HuH-7 (cell line): ENCODE data around the gene CHCHD4.
"Not testable (repeated sequence)": the region's sequence is repeated elsewhere in the genome, so short reads cannot be mapped to it uniquely, and the experiment has no call there.

Experiments
- DNase-seq: peaks from one replicate; pipeline ENCODE4 v3.0.0; 2011; ENCODE audit warnings: low spot score

Gene CHCHD4

GRCh38 chr3:14134291-14134690, 9.6 kb upstream of the CHCHD4 start:
- DNase-seq = no peak

GRCh38 chr3:14133876-14134275, 9.2 kb upstream of the CHCHD4 start:
- DNase-seq = no peak

GRCh38 chr3:14133188-14133800, 8.6 kb upstream of the CHCHD4 start:
- DNase-seq = no peak

GRCh38 chr3:14132689-14133088, 8.0 kb upstream of the CHCHD4 start:
- no peak for DNase-seq

GRCh38 chr3:14132120-14132519, 7.5 kb upstream of the CHCHD4 start:
- DNase-seq = no peak

- no peak for DNase-seq
These were observed 6.5 kb upstream of the CHCHD4 start for GRCh38 chr3:14131134-14131533.

GRCh38 chr3:14130707-14131106, 6.0 kb upstream of the CHCHD4 start:
- DNase-seq = no peak

GRCh38 chr3:14130230-14130629, 5.6 kb upstream of the CHCHD4 start:
- no peak for DNase-seq

- no peak for DNase-seq
These were observed 4.6 kb upstream of the CHCHD4 start for GRCh38 chr3:14129296-14129695.

- no peak for DNase-seq
These were observed 4.1 kb upstream of the CHCHD4 start for GRCh38 chr3:14128724-14129123.

- peak; percentile 5 for DNase-seq
These were observed 3.0 kb upstream of the CHCHD4 start for GRCh38 chr3:14127516-14128161.

GRCh38 chr3:14126887-14127505, 2.3 kb upstream of the CHCHD4 start:
- DNase-seq = no peak

GRCh38 chr3:14126017-14126886, 1.6 kb upstream of the CHCHD4 start:
- peak; percentile 6 for DNase-seq

GRCh38 chr3:14125193-14126016, 735 bp upstream of the CHCHD4 start:
- DNase-seq = peak; percentile 69

- peak; percentile 81 for DNase-seq
These were observed 451 bp downstream of the CHCHD4 start for GRCh38 chr3:14124223-14124614.

- peak; percentile 12 for DNase-seq
These were observed 1.1 kb downstream of the CHCHD4 start for GRCh38 chr3:14123308-14124222.

- DNase-seq = no peak
These were observed 2.4 kb downstream of the CHCHD4 start for GRCh38 chr3:14122301-14122700.

GRCh38 chr3:14121859-14122258, 2.8 kb downstream of the CHCHD4 start:
- DNase-seq = peak; percentile 8

GRCh38 chr3:14120921-14121448, 3.7 kb downstream of the CHCHD4 start:
- DNase-seq = not testable (repeated sequence)
